GM23338 (cell line): ENCODE results near the gene PPP1R3F. TPM values are rescaled to one million over a fixed set of nuclear protein-coding genes. Genes with fewer than 3 reads are reported as not detected.

Experiments
- ATAC-seq: fragments of 200-7000 bp; cut with Tn5 transposase; 3 replicates; pipeline ENCODE4 v1.9.1; 2020
- DNase-seq: peaks from one replicate; pipeline ENCODE4 v3.0.0-alpha.2; 2015; ENCODE audit warnings: low spot score
- H2AFZ ChIP-seq: fragments of 200-600 bp; sonication (generic); 2 replicates; pipeline ENCODE4 v1.8.0; 2016; ENCODE audit warnings: antibody characterized with exemption, mild to moderate bottlenecking, moderate library complexity
- H3F3A ChIP-seq: fragments of 200-600 bp; sonication (generic); replicated peaks from 2 replicates; pipeline ENCODE4 v1.8.0; 2017; ENCODE audit warnings: antibody characterized with exemption, mixed run types, low read depth
- H3K27ac ChIP-seq: fragments of 200-600 bp; sonication (generic); 2 replicates; pipeline ENCODE4 v1.6.1; 2016; ENCODE audit warnings: low read depth
- H3K27me3 ChIP-seq: fragments of 200-600 bp; sonication (generic); 2 replicates; pipeline ENCODE4 v1.8.0; 2016; ENCODE audit warnings: mild to moderate bottlenecking, mixed run types, moderate library complexity; ENCODE audit not compliant: insufficient read depth
- H3K36me3 ChIP-seq: fragments of 200-600 bp; sonication (generic); 2 replicates; pipeline ENCODE4 v1.8.0; 2016; ENCODE audit warnings: mild to moderate bottlenecking; ENCODE audit not compliant: insufficient read depth
- H3K4me1 ChIP-seq: fragments of 200-600 bp; sonication (generic); 2 replicates; pipeline ENCODE4 v1.8.0; 2016; ENCODE audit warnings: mild to moderate bottlenecking, moderate library complexity; ENCODE audit not compliant: insufficient read depth
- H3K4me2 ChIP-seq: fragments of 200-600 bp; sonication (generic); 2 replicates; pipeline ENCODE4 v1.7.1; 2017; ENCODE audit warnings: mixed run types
- H3K4me3 ChIP-seq: fragments of 200-600 bp; sonication (generic); 2 replicates; pipeline ENCODE4 v1.6.1; 2016; ENCODE audit warnings: mixed run types
- H3K79me2 ChIP-seq: fragments of 200-600 bp; sonication (generic); replicated peaks from 2 replicates; pipeline ENCODE4 v1.8.0; 2017; ENCODE audit warnings: mild to moderate bottlenecking; ENCODE audit not compliant: insufficient read depth
- H3K9me2 ChIP-seq: fragments of 200-600 bp; sonication (generic); 2 replicates; pipeline ENCODE4 v1.8.0; 2017; ENCODE audit not compliant: insufficient read depth
- H4K20me1 ChIP-seq: fragments of 200-600 bp; sonication (generic); replicated peaks from 2 replicates; pipeline ENCODE4 v1.8.0; 2017; ENCODE audit warnings: mild to moderate bottlenecking; ENCODE audit not compliant: insufficient read depth
- H3K27ac Mint-ChIP-seq: 2 replicates; pipeline ENCODE4 v1.8.0; 2020; ENCODE audit warnings: inconsistent platforms, mild to moderate bottlenecking, moderate library complexity, mixed read lengths
- H3K27me3 Mint-ChIP-seq: 3 replicates; pipeline ENCODE4 v1.8.0; 2022; ENCODE audit warnings: low read depth, mild to moderate bottlenecking, moderate library complexity, mixed read lengths, inconsistent platforms; ENCODE audit not compliant: insufficient read depth, poor library complexity
- H3K36me3 Mint-ChIP-seq: 3 replicates; pipeline ENCODE4 v1.8.0; 2021; ENCODE audit warnings: low read depth, mild to moderate bottlenecking, inconsistent platforms, moderate library complexity, mixed read lengths
- H3K4me1 Mint-ChIP-seq: 3 replicates; pipeline ENCODE4 v1.8.0; 2020; ENCODE audit warnings: mild to moderate bottlenecking, inconsistent platforms, mixed read lengths
- H3K4me3 Mint-ChIP-seq: 3 replicates; pipeline ENCODE4 v1.8.0; 2021; ENCODE audit warnings: moderate library complexity, mild to moderate bottlenecking, inconsistent platforms, mixed read lengths
- H3K9me3 Mint-ChIP-seq: 3 replicates; pipeline ENCODE4 v1.8.0; 2020; ENCODE audit warnings: moderate library complexity, mild to moderate bottlenecking, inconsistent platforms, mixed read lengths
- CREB1 ChIP-seq: fragments of 250-450 bp; sonication (Bioruptor Pico); IDR thresholded peaks from 2 replicates; pipeline ENCODE4 v1.5.0; 2020; ENCODE audit warnings: low read depth, mild to moderate bottlenecking, moderate library complexity
- ETS1 ChIP-seq: IDR thresholded peaks from 2 replicates; pipeline ENCODE4 v1.6.1; 2016; ENCODE audit warnings: antibody characterized with exemption
- EZH2 ChIP-seq: fragments of 200-600 bp; sonication (generic); IDR thresholded peaks from one replicate; pipeline ENCODE4 v1.8.0; 2017; ENCODE audit warnings: antibody characterized with exemption, mild to moderate bottlenecking, low read depth; ENCODE audit not compliant: unreplicated experiment
- EZH2phosphoT487 ChIP-seq: fragments of 200-600 bp; sonication (generic); IDR thresholded peaks from one replicate; pipeline ENCODE4 v1.8.1; 2018; ENCODE audit warnings: antibody characterized with exemption; ENCODE audit not compliant: unreplicated experiment
- JUNB ChIP-seq: IDR thresholded peaks from one replicate; pipeline ENCODE4 v1.6.1; 2016; ENCODE audit warnings: antibody characterized with exemption; ENCODE audit not compliant: unreplicated experiment
- NANOG ChIP-seq: IDR thresholded peaks from 2 replicates; pipeline ENCODE4 v1.6.1; 2016; ENCODE audit warnings: antibody characterized with exemption, borderline replicate concordance
- POLR2AphosphoS5 ChIP-seq: IDR thresholded peaks from 2 replicates; pipeline ENCODE4 v1.6.1; 2016; ENCODE audit warnings: antibody characterized with exemption, low read depth
- REST ChIP-seq: IDR thresholded peaks from one replicate; pipeline ENCODE4 v1.6.1; 2018; ENCODE audit warnings: antibody characterized with exemption; ENCODE audit not compliant: unreplicated experiment
- STAT1 ChIP-seq: IDR thresholded peaks from one replicate; pipeline ENCODE4 v1.6.1; 2016; ENCODE audit warnings: antibody characterized with exemption; ENCODE audit not compliant: unreplicated experiment
- ZNF114 ChIP-seq: fragments of 250-450 bp; sonication (Bioruptor Pico); IDR thresholded peaks from 2 replicates; pipeline ENCODE4 v1.5.0; 2020; ENCODE audit warnings: mild to moderate bottlenecking, moderate library complexity
- ZNF331 ChIP-seq: fragments of 250-450 bp; sonication (Bioruptor Pico); IDR thresholded peaks from 2 replicates; pipeline ENCODE4 v1.5.0; 2020; ENCODE audit warnings: low read depth, mild to moderate bottlenecking, moderate library complexity
- ZNF462 ChIP-seq: fragments of 250-450 bp; sonication (Bioruptor Pico); IDR thresholded peaks from 2 replicates; pipeline ENCODE4 v1.5.0; 2020; ENCODE audit warnings: mild to moderate bottlenecking, moderate library complexity
- polyA plus RNA-seq: library from polyadenylated mRNA; unstranded; fragments of >200 nt; fragmentation: Nextera tagmentation; extraction: Ambion mirVana; gene quantifications from 2 replicates; pipeline ENCODE4 v1.2.1, GENCODE V29; 2016
- total RNA-seq: library from RNA; depleted of rRNA; stranded (reverse); fragments of >200 nt; shearing (Covaris generic); gene quantifications from 2 replicates; pipeline ENCODE4 v1.2.3, GENCODE V29; 2014
- TF ChIP-seq, protein P1 (sequence below), 2 experiments: fragments of 200-600 bp in 1 of 2; sonication (generic) in 1 of 2; conservative IDR thresholded peaks; 2 replicates each; pipeline versions ENCODE4 v1.5.1 to v1.6.1; 2016 to 2017; ENCODE audit warnings: antibody characterized with exemption in 2 of 2, low read depth in 2 of 2, mild to moderate bottlenecking in 2 of 2, moderate library complexity in 1 of 2

Gene PPP1R3F
- total and polyA plus RNA-seq, 2 experiments from 2014 or later, result 3.1 to 11.3 TPM

DNA sequence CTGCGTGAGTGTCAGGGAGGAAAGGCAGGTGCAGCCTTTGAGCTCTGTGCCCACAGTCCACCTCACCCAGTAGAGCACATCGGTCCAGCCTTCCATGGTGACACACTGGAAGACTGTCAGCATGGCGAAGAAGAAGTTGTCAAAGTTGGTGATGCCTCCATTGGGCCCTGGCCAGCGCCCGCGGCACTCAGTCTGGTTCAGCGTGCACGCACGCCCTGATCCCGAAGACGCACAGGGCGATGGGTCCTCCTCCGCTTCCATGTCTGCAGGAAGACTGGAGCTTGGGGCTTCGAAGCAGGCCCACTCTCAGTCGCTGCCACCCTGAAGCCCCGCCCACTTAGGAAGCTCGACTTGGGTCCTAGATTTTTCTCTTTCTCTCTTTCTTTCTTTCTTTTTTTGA lies 41.4 kb upstream of the PPP1R3F start:
- Mint-ChIP-seq H3K36me3 (no peaks in the 10 kb centered on the region; the same call in 2 of the 3 replicates), H3K27me3 (peaks cover 14% of the 10 kb centered on the region), H3K27ac (no peak overlapping the region), H3K4me1 (peaks cover 10% of the 10 kb centered on the region; the same call in 2 of the 3 replicates), H3K4me3 (no peak overlapping the region), H3K9me3 (no peaks in the 10 kb centered on the region)
- no peak overlapping the region for H2AFZ ChIP-seq
- no peaks in the 10 kb centered on the region for H4K20me1 ChIP-seq
- DNase-seq, result peak; percentile 18
- TF ChIP-seq ZNF331 (CRISPR knock-in tag) (no peak), JUNB (no peak), ETS1 (no peak), ZNF114 (CRISPR knock-in tag) (no peak), EZH2 (no peak), EZH2phosphoT487 (no peak), ZNF462 (no peak), REST (no peak), NANOG (no peak), STAT1 (no peak), POLR2AphosphoS5 (no peak), CREB1 (no peak)
- TF ChIP-seq, protein P1, sequence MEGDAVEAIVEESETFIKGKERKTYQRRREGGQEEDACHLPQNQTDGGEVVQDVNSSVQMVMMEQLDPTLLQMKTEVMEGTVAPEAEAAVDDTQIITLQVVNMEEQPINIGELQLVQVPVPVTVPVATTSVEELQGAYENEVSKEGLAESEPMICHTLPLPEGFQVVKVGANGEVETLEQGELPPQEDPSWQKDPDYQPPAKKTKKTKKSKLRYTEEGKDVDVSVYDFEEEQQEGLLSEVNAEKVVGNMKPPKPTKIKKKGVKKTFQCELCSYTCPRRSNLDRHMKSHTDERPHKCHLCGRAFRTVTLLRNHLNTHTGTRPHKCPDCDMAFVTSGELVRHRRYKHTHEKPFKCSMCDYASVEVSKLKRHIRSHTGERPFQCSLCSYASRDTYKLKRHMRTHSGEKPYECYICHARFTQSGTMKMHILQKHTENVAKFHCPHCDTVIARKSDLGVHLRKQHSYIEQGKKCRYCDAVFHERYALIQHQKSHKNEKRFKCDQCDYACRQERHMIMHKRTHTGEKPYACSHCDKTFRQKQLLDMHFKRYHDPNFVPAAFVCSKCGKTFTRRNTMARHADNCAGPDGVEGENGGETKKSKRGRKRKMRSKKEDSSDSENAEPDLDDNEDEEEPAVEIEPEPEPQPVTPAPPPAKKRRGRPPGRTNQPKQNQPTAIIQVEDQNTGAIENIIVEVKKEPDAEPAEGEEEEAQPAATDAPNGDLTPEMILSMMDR (conservative IDR thresholded peaks at IDR 0.05; ENCODE audit: low read depth in 2 of 2), result no peak
- no peak for ATAC-seq
- H3K4me2 ChIP-seq, result no peak overlapping the region
- no peak overlapping the region for H3K27ac ChIP-seq
- no peaks in the 10 kb centered on the region for H3F3A ChIP-seq
- no peaks in the 10 kb centered on the region for H3K79me2 ChIP-seq
- no peaks in the 10 kb centered on the region for H3K9me2 ChIP-seq
- no peaks in the 10 kb centered on the region for H3K27me3 ChIP-seq
- H3K36me3 ChIP-seq, result no peaks in the 10 kb centered on the region
- H3K4me1 ChIP-seq, result no peaks in the 10 kb centered on the region
- no peak overlapping the region for H3K4me3 ChIP-seq
